GM23338 (cell line): ENCODE results near the gene TNFRSF4.

Source experiments
- CREB1 ChIP-seq: fragments of 250-450 bp; sonication (Bioruptor Pico); IDR thresholded peaks from 2 replicates; pipeline ENCODE4 v1.5.0; 2020; ENCODE audit warnings: low read depth, mild to moderate bottlenecking, moderate library complexity
- EZH2 ChIP-seq: fragments of 200-600 bp; sonication (generic); IDR thresholded peaks from one replicate; pipeline ENCODE4 v1.8.0; 2017; ENCODE audit warnings: antibody characterized with exemption, mild to moderate bottlenecking, low read depth; ENCODE audit not compliant: unreplicated experiment
- NANOG ChIP-seq: IDR thresholded peaks from 2 replicates; pipeline ENCODE4 v1.6.1; 2016; ENCODE audit warnings: antibody characterized with exemption, borderline replicate concordance
- POLR2AphosphoS5 ChIP-seq: IDR thresholded peaks from 2 replicates; pipeline ENCODE4 v1.6.1; 2016; ENCODE audit warnings: antibody characterized with exemption, low read depth
- TF ChIP-seq, protein P1 (sequence below): IDR thresholded peaks from one replicate; pipeline ENCODE4 v1.6.1; 2018; ENCODE audit warnings: antibody characterized with exemption; ENCODE audit not compliant: unreplicated experiment
- TF ChIP-seq, protein P2 (sequence below), 2 experiments: fragments of 200-600 bp in 1 of 2; sonication (generic) in 1 of 2; conservative IDR thresholded peaks; 2 replicates each; pipeline versions ENCODE4 v1.5.1 to v1.6.1; 2016 to 2017; ENCODE audit warnings: antibody characterized with exemption in 2 of 2, low read depth in 2 of 2, mild to moderate bottlenecking in 2 of 2, moderate library complexity in 1 of 2
- TF ChIP-seq, protein P3 (sequence below): IDR thresholded peaks from 2 replicates; pipeline ENCODE4 v1.6.1; 2016; ENCODE audit warnings: antibody characterized with exemption

DNA sequence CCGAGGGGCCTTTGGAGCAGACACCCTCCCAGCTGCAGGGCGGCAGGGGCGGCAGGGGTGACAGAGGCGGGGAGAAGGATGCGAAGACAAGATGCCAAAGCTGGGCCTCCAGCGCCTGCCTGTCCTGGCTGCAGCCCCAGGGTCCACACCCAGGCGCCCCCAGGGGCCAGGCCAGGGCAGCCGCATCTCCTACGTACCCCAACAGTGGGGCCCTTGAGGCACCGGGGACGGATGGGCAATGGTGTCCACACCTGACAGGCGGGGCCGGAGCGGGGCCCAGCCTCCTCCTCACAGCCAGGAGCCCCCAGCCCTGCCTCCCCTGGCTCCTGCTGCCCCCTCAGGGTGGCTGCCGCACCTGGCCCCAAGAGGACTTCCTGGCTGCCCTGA lies 25.3 kb upstream of the TNFRSF4 start:
- TF ChIP-seq, protein P1, sequence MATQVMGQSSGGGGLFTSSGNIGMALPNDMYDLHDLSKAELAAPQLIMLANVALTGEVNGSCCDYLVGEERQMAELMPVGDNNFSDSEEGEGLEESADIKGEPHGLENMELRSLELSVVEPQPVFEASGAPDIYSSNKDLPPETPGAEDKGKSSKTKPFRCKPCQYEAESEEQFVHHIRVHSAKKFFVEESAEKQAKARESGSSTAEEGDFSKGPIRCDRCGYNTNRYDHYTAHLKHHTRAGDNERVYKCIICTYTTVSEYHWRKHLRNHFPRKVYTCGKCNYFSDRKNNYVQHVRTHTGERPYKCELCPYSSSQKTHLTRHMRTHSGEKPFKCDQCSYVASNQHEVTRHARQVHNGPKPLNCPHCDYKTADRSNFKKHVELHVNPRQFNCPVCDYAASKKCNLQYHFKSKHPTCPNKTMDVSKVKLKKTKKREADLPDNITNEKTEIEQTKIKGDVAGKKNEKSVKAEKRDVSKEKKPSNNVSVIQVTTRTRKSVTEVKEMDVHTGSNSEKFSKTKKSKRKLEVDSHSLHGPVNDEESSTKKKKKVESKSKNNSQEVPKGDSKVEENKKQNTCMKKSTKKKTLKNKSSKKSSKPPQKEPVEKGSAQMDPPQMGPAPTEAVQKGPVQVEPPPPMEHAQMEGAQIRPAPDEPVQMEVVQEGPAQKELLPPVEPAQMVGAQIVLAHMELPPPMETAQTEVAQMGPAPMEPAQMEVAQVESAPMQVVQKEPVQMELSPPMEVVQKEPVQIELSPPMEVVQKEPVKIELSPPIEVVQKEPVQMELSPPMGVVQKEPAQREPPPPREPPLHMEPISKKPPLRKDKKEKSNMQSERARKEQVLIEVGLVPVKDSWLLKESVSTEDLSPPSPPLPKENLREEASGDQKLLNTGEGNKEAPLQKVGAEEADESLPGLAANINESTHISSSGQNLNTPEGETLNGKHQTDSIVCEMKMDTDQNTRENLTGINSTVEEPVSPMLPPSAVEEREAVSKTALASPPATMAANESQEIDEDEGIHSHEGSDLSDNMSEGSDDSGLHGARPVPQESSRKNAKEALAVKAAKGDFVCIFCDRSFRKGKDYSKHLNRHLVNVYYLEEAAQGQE: no peak
- TF ChIP-seq, protein P2, sequence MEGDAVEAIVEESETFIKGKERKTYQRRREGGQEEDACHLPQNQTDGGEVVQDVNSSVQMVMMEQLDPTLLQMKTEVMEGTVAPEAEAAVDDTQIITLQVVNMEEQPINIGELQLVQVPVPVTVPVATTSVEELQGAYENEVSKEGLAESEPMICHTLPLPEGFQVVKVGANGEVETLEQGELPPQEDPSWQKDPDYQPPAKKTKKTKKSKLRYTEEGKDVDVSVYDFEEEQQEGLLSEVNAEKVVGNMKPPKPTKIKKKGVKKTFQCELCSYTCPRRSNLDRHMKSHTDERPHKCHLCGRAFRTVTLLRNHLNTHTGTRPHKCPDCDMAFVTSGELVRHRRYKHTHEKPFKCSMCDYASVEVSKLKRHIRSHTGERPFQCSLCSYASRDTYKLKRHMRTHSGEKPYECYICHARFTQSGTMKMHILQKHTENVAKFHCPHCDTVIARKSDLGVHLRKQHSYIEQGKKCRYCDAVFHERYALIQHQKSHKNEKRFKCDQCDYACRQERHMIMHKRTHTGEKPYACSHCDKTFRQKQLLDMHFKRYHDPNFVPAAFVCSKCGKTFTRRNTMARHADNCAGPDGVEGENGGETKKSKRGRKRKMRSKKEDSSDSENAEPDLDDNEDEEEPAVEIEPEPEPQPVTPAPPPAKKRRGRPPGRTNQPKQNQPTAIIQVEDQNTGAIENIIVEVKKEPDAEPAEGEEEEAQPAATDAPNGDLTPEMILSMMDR (conservative IDR thresholded peaks at IDR 0.05; ENCODE audit: low read depth in 2 of 2): 0 out of 4 replicates have a peak, but pooled peaks of 1 of the 2 experiments have one; percentile 3
- TF ChIP-seq POLR2AphosphoS5: no peak
- no peak for TF ChIP-seq CREB1 (CRISPR knock-in tag)
- no peak for TF ChIP-seq EZH2
- TF ChIP-seq NANOG: no peak
- TF ChIP-seq, protein P3, sequence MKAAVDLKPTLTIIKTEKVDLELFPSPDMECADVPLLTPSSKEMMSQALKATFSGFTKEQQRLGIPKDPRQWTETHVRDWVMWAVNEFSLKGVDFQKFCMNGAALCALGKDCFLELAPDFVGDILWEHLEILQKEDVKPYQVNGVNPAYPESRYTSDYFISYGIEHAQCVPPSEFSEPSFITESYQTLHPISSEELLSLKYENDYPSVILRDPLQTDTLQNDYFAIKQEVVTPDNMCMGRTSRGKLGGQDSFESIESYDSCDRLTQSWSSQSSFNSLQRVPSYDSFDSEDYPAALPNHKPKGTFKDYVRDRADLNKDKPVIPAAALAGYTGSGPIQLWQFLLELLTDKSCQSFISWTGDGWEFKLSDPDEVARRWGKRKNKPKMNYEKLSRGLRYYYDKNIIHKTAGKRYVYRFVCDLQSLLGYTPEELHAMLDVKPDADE: no peak
